ENCODE measurements around the gene UNC93A.
"Not testable (repeated sequence)": the region's sequence is repeated elsewhere in the genome, so short reads cannot be mapped to it uniquely, and the experiment has no call there.

Gene UNC93A

GRCh38 chr6:167290786-167291622 is at the start of gene UNC93A:
Gene UNC93A (plus strand): TSS chr6:167291315. CDS start chr6:167291490, 175 bp downstream.
- no peak for DNase-seq

- DNase-seq = not testable (repeated sequence)
Measured at GRCh38 chr6:167241321-167242134, 49.6 kb upstream of the UNC93A start.

GRCh38 chr6:167242135-167242506 is 49.0 kb upstream of the UNC93A start:
- not testable (repeated sequence) for DNase-seq

GRCh38 chr6:167242511-167243051 is 48.5 kb upstream of the UNC93A start:
- not testable (repeated sequence) for DNase-seq

- DNase-seq = no peak
Measured at GRCh38 chr6:167244064-167244960, 46.8 kb upstream of the UNC93A start.

- DNase-seq = no peak
Measured at GRCh38 chr6:167244991-167245390, 46.1 kb upstream of the UNC93A start.

- no peak for DNase-seq
Measured at GRCh38 chr6:167245591-167245990, 45.5 kb upstream of the UNC93A start.

GRCh38 chr6:167247814-167248595 is 43.1 kb upstream of the UNC93A start:
- DNase-seq = no peak

- DNase-seq = not testable (repeated sequence)
Measured at GRCh38 chr6:167248878-167249455, 42.1 kb upstream of the UNC93A start.

GRCh38 chr6:167252271-167252670 is 38.8 kb upstream of the UNC93A start:
- DNase-seq = no peak

- no peak for DNase-seq
Measured at GRCh38 chr6:167255918-167256553, 35.1 kb upstream of the UNC93A start.

- no peak for DNase-seq
Measured at GRCh38 chr6:167258646-167259045, 32.5 kb upstream of the UNC93A start.

- not testable (repeated sequence) for DNase-seq
Measured at GRCh38 chr6:167266057-167266829, 24.9 kb upstream of the UNC93A start.

- no peak for DNase-seq
Measured at GRCh38 chr6:167266830-167267555, 24.1 kb upstream of the UNC93A start.

- not testable (repeated sequence) for DNase-seq
Measured at GRCh38 chr6:167267556-167267898, 23.6 kb upstream of the UNC93A start.

- no peak for DNase-seq
Measured at GRCh38 chr6:167267921-167268401, 23.2 kb upstream of the UNC93A start.

- DNase-seq = no peak
Measured at GRCh38 chr6:167268683-167269280, 22.3 kb upstream of the UNC93A start.

- no peak for DNase-seq
Measured at GRCh38 chr6:167270499-167271311, 20.4 kb upstream of the UNC93A start.

Data from HCEC 1CT (cell line).